SU-DHL-6 (cell line): ENCODE results near the gene SESN2.

Source experiments
- H2AFZ ChIP-seq: fragments of 200-600 bp; sonication (generic); 2 replicates; pipeline ENCODE4 v1.6.1; 2014; ENCODE audit warnings: low read depth, mild to moderate bottlenecking, moderate library complexity, mixed read lengths, antibody characterized with exemption, low read length; ENCODE audit not compliant: severe bottlenecking
- H3F3A ChIP-seq: fragments of 200-600 bp; shearing (Covaris generic); 2 replicates; pipeline ENCODE4 v1.6.0; 2016; ENCODE audit warnings: antibody characterized with exemption, mild to moderate bottlenecking; ENCODE audit not compliant: insufficient read depth
- H3K27ac ChIP-seq: fragments of 200-600 bp; sonication (generic); 2 replicates; pipeline ENCODE4 v1.5.1; 2016; ENCODE audit warnings: low read depth, mild to moderate bottlenecking, low read length, moderate library complexity, mixed read lengths
- H3K27me3 ChIP-seq: fragments of 200-600 bp; sonication (generic), shearing (Covaris generic); 2 replicates; pipeline ENCODE4 v1.6.0; 2014; ENCODE audit warnings: mild to moderate bottlenecking, low read length
- H3K36me3 ChIP-seq: fragments of 200-600 bp; sonication (generic); 2 replicates; pipeline ENCODE4 v1.6.1; 2014; ENCODE audit warnings: mild to moderate bottlenecking, low read length, mixed read lengths
- H3K4me2 ChIP-seq: fragments of 300-600, 200-600 bp; shearing (Covaris generic), sonication (generic); 2 replicates; pipeline ENCODE4 v1.6.0; 2014; ENCODE audit warnings: low read length, low read depth, mild to moderate bottlenecking; ENCODE audit not compliant: poor library complexity, severe bottlenecking
- H3K4me3 ChIP-seq: fragments of 200-600 bp; sonication (generic); 2 replicates; pipeline ENCODE4 v1.5.1; 2014; ENCODE audit warnings: antibody characterized with exemption, low read length, mild to moderate bottlenecking, mixed read lengths; ENCODE audit not compliant: insufficient read depth, poor library complexity, severe bottlenecking
- H3K79me2 ChIP-seq: fragments of 200-600 bp; sonication (generic); 2 replicates; pipeline ENCODE4 v1.6.1; 2014; ENCODE audit warnings: mild to moderate bottlenecking, low read length, moderate library complexity; ENCODE audit not compliant: insufficient read depth
- H3K9ac ChIP-seq: fragments of 200-600 bp; sonication (generic); 2 replicates; pipeline ENCODE4 v1.7.0; 2014; ENCODE audit warnings: mild to moderate bottlenecking, low read length
- H3K9me2 ChIP-seq: fragments of 200-600 bp; sonication (generic); replicated peaks from 2 replicates; pipeline ENCODE4 v1.6.1; 2014; ENCODE audit warnings: low read length; ENCODE audit not compliant: insufficient read depth
- H3K9me3 ChIP-seq: fragments of 200-600 bp; sonication (generic); 2 replicates; pipeline ENCODE4 v1.6.1; 2014; ENCODE audit warnings: low read length, mixed read lengths; ENCODE audit not compliant: insufficient read depth
- H4K20me1 ChIP-seq: fragments of 200-600 bp; sonication (generic); 2 replicates; pipeline ENCODE4 v1.6.1; 2014; ENCODE audit warnings: low read depth, mild to moderate bottlenecking, antibody characterized with exemption, low read length, moderate library complexity, mixed read lengths
- CTCF ChIP-seq: fragments of 200-600 bp; sonication (generic); IDR thresholded peaks from one replicate; pipeline ENCODE4 v1.5.1; 2017; ENCODE audit warnings: antibody characterized with exemption, mild to moderate bottlenecking, low read length, moderate library complexity; ENCODE audit not compliant: insufficient read depth, poor library complexity, severe bottlenecking
- EZH2phosphoT487 ChIP-seq: fragments of 200-600 bp; sonication (generic), shearing (Covaris generic); conservative IDR thresholded peaks from 2 replicates; pipeline ENCODE4 v1.6.1; 2018; ENCODE audit warnings: mild to moderate bottlenecking, antibody characterized with exemption, low read length, moderate library complexity, mixed read lengths

SESN2 gene

GRCh38 chr1:28249866-28250295, 9.4 kb upstream of the SESN2 start:
- peak overlapping the region; percentile 93 for H3K4me2 ChIP-seq
- peak overlapping the region; percentile 75; the same call in 1 of the 2 replicates for H3K9ac ChIP-seq
- no peaks in the 10 kb centered on the region for H3K36me3 ChIP-seq
- no peak overlapping the region for H3K4me3 ChIP-seq
- peaks cover 9% of the 10 kb centered on the region; the same call in 1 of the 2 replicates for H3K79me2 ChIP-seq
- no peaks in the 10 kb centered on the region for H3K9me2 ChIP-seq
- H3K27ac ChIP-seq, result no peak overlapping the region
- H3K9me3 ChIP-seq, result no peaks in the 10 kb centered on the region
- no peaks in the 10 kb centered on the region for H3K27me3 ChIP-seq
- H2AFZ ChIP-seq, result no peak overlapping the region
- peaks cover 27% of the 10 kb centered on the region for H3F3A ChIP-seq
- TF ChIP-seq CTCF, result no peak
- no peak for TF ChIP-seq EZH2phosphoT487
- H4K20me1 ChIP-seq, result no peaks in the 10 kb centered on the region

GRCh38 chr1:28256197-28256827, 3.0 kb upstream of the SESN2 start:
- no peaks in the 10 kb centered on the region for H4K20me1 ChIP-seq
- no peaks in the 10 kb centered on the region for H3K27me3 ChIP-seq
- no peak overlapping the region for H3K9ac ChIP-seq
- no peak overlapping the region for H3K27ac ChIP-seq
- H2AFZ ChIP-seq, result no peak overlapping the region
- H3K36me3 ChIP-seq, result no peaks in the 10 kb centered on the region
- H3K4me2 ChIP-seq, result no peak overlapping the region
- H3K4me3 ChIP-seq, result no peak overlapping the region
- H3K9me3 ChIP-seq, result no peaks in the 10 kb centered on the region
- H3K79me2 ChIP-seq, result peaks cover 18% of the 10 kb centered on the region
- no peaks in the 10 kb centered on the region for H3F3A ChIP-seq
- no peaks in the 10 kb centered on the region for H3K9me2 ChIP-seq
- TF ChIP-seq EZH2phosphoT487 (no peak), CTCF (no peak)

DNA sequence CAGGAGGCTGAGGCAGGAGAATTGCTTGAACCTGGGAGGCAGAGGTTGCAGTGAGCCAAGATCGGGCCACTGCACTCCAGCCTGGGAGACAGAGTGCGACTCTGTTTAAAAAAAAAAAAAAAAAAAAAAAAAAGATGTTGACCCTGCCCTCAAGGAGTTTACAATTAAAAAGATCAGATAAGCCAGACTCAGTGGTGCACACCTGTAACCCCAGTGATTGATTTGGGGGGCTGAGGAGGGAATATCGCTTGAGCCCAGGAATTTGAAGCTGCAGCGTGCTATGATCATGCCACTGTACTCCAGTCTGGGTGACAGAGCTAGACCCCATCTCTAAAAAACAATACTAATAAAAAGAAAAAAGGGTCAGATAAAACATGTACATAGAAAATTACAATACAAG, 1.6 kb upstream of the SESN2 start:
- H3K9me2 ChIP-seq, result no peaks in the 10 kb centered on the region
- no peaks in the 10 kb centered on the region for H3K36me3 ChIP-seq
- no peaks in the 10 kb centered on the region for H3K27me3 ChIP-seq
- no peak overlapping the region for H3K4me2 ChIP-seq
- peaks cover 26% of the 10 kb centered on the region for H3K79me2 ChIP-seq
- H3K9ac ChIP-seq, result no peak overlapping the region
- no peak overlapping the region for H3K27ac ChIP-seq
- no peaks in the 10 kb centered on the region for H3K9me3 ChIP-seq
- H4K20me1 ChIP-seq, result no peaks in the 10 kb centered on the region
- H2AFZ ChIP-seq, result no peak overlapping the region
- no peaks in the 10 kb centered on the region for H3F3A ChIP-seq
- H3K4me3 ChIP-seq, result no peak overlapping the region
- TF ChIP-seq EZH2phosphoT487, result no peak
- no peak for TF ChIP-seq CTCF
